ENCODE measurements around the gene USP31. TPM values are rescaled to one million over a fixed set of nuclear protein-coding genes. Genes with fewer than 3 reads are reported as not detected.

The USP31 gene
- total and polyA plus RNA-seq, 2 of the 13 experiments (the other 11 are each of a cell fraction or from before 2014, with no cell fraction given): 22.5 to 23.3 TPM

- H3K9ac ChIP-seq (ENCODE audit: insufficient read depth, low read depth, low read length): no peak overlapping the region
- no peak for ATAC-seq
Measured at GRCh38 chr16:23181506-23181905, 32.3 kb upstream of the USP31 start.

GRCh38 chr16:23175651-23176050, 26.4 kb upstream of the USP31 start:
- ChIA-PET POLR2A (no interaction called here), CTCF (ENCODE audit: low intra/inter-chr PET ratio, low total read pairs) (no interaction called here)
- Histone ChIP-seq H3K36me3 (replicated peaks in 1 of 2; ENCODE audit: control insufficient read depth in 1 of 2, insufficient read depth in 2 of 2, low read length in 2 of 2) (no peaks in the 10 kb centered on the region), H3K9ac (ENCODE audit: insufficient read depth, low read depth, low read length) (no peak overlapping the region), H2AFZ (ENCODE audit: low read length) (no peak overlapping the region), H4K20me1 (ENCODE audit: insufficient read depth, low read length) (no peaks in the 10 kb centered on the region), H3K79me2 (ENCODE audit: insufficient read depth, low read length) (no peaks in the 10 kb centered on the region), H3K4me2 (ENCODE audit: low read depth, low read length) (no peak overlapping the region), H3K27ac (ENCODE audit: extremely low read length, insufficient read depth, low read length) (no peak overlapping the region), H3K4me3 (replicated peaks in 1 of 3; ENCODE audit: insufficient read depth in 1 of 3, low read depth in 2 of 3, low read length in 3 of 3) (no peak overlapping the region), H3K4me1 (ENCODE audit: insufficient read depth, low read length) (no peaks in the 10 kb centered on the region), H3K27me3 (ENCODE audit: control insufficient read depth in 1 of 2, insufficient read depth in 2 of 2, low read length in 2 of 2) (peaks cover 0 to 10% of the 10 kb centered on the region in 2 experiments; a peak in 1 of 5 replicates), H3K9me3 (ENCODE audit: low read length) (no peaks in the 10 kb centered on the region)
- DNase-seq (ENCODE audit: low spot score) (no peak), FAIRE-seq (no peak), ATAC-seq (no peak)
- in situ Hi-C loops (cut with HindIII; ENCODE audit: extremely low pct_ligation_motif_present, low pct_unique_long_range_greater_than_20kb): no loop called here
- intact Hi-C loops (cut with micrococcal nuclease; ENCODE audit: unreplicated experiment): no loop called here
- no TSS peak for BruUV-seq (replicated peaks)
- TF ChIP-seq AFF4 (CRISPR knock-in tag; IDR thresholded peaks at IDR 0.05) (no peak), REST (IDR thresholded peaks at IDR 0.05; ENCODE audit: borderline replicate concordance in 1 of 2, low read depth in 1 of 2, low read length in 2 of 2) (0 out of 4 replicates have a peak, but pooled peaks of 1 of the 2 experiments have one; percentile 27)

More at GRCh38 chr16:23181506-23181905, 32.3 kb upstream of the USP31 start:
- Histone ChIP-seq H3K4me1 (ENCODE audit: insufficient read depth, low read length) (peaks cover 8% of the 10 kb centered on the region), H3K27ac (ENCODE audit: extremely low read length, insufficient read depth, low read length) (no peak overlapping the region), H3K4me2 (ENCODE audit: low read depth, low read length) (no peak overlapping the region), H3K27me3 (ENCODE audit: control insufficient read depth in 1 of 2, insufficient read depth in 2 of 2, low read length in 2 of 2) (peaks cover 16 to 46% of the 10 kb centered on the region in 2 experiments), H2AFZ (ENCODE audit: low read length) (no peak overlapping the region), H3K4me3 (replicated peaks in 1 of 3; ENCODE audit: insufficient read depth in 1 of 3, low read depth in 2 of 3, low read length in 3 of 3) (no peak overlapping the region), H4K20me1 (ENCODE audit: insufficient read depth, low read length) (no peaks in the 10 kb centered on the region), H3K36me3 (replicated peaks in 1 of 2; ENCODE audit: control insufficient read depth in 1 of 2, insufficient read depth in 2 of 2, low read length in 2 of 2) (no peaks in the 10 kb centered on the region), H3K79me2 (ENCODE audit: insufficient read depth, low read length) (no peaks in the 10 kb centered on the region), H3K9me3 (ENCODE audit: low read length) (no peaks in the 10 kb centered on the region)
- peak; percentile 81; the same call in 1 of the 2 replicates for TF ChIP-seq ZNF512 (CRISPR knock-in tag; IDR thresholded peaks at IDR 0.05)
- TF ChIP-seq ZNF598 (CRISPR knock-in tag; IDR thresholded peaks at IDR 0.05; ENCODE audit: borderline replicate concordance): no peak
- ChIA-PET POLR2A (no interaction called here), CTCF (ENCODE audit: low intra/inter-chr PET ratio, low total read pairs) (interaction anchor here (8.0 kb wide), 1 partner anchor 252 kb away, joined by 251 read pairs; no protein-coding TSS in a partner anchor)
- intact Hi-C loops (cut with micrococcal nuclease; ENCODE audit: unreplicated experiment): loop anchor here (10.0 kb wide), 1 partner anchor 287 kb away; no protein-coding TSS in a partner anchor
- no peak for DNase-seq (ENCODE audit: low spot score)
- in situ Hi-C loops (cut with HindIII; ENCODE audit: extremely low pct_ligation_motif_present, low pct_unique_long_range_greater_than_20kb): loop anchor here (5.0 kb wide), 1 partner anchor 251 kb away; no protein-coding TSS in a partner anchor
- 80% methylated on average over 4 of the region's 4 CpGs for WGBS (ENCODE audit: low lambda C conversion rate)
- no peak for FAIRE-seq
- no TSS peak for BruUV-seq (replicated peaks)

All from HepG2 (cell line).